NOMO-1 (cell line): Measurements from ENCODE around the gene CXCR6.
A peak's percentile ranks its signal among the peaks of the same experiment; 100 is the strongest.

Source experiments
- DNase-seq, 2 experiments: peaks; one replicate each; lab custom pipeline; 2025; ENCODE audit not compliant: unreplicated experiment in 2 of 2; lab: John Stamatoyannopoulos, UW

Gene CXCR6

GRCh38 chr3:45921158-45922038 lies 21.9 kb upstream of the CXCR6 start:
- no peak for DNase-seq

- DNase-seq = no peak
These were observed 21.3 kb upstream of the CXCR6 start for GRCh38 chr3:45922039-45922326.

GRCh38 chr3:45922950-45923590 lies 20.2 kb upstream of the CXCR6 start:
- DNase-seq = no peak

GRCh38 chr3:45923755-45924154 lies 19.5 kb upstream of the CXCR6 start:
- no peak for DNase-seq

GRCh38 chr3:45927881-45928280 lies 15.4 kb upstream of the CXCR6 start:
- DNase-seq = no peak

- DNase-seq = peak; percentile 1 to 26
These were observed 14.1 kb upstream of the CXCR6 start for GRCh38 chr3:45929042-45929679.

GRCh38 chr3:45931496-45931895 lies 11.8 kb upstream of the CXCR6 start:
- no peak for DNase-seq

- DNase-seq = peak; percentile 67 to 71
These were observed 11.2 kb upstream of the CXCR6 start for GRCh38 chr3:45932112-45932511.

- DNase-seq = no peak
These were observed 9.7 kb upstream of the CXCR6 start for GRCh38 chr3:45933591-45933990.

GRCh38 chr3:45936261-45936660 lies 7.0 kb upstream of the CXCR6 start:
- no peak for DNase-seq

- DNase-seq = no peak
These were observed 5.8 kb upstream of the CXCR6 start for GRCh38 chr3:45937206-45938042.

- DNase-seq = no peak
These were observed 5.2 kb upstream of the CXCR6 start for GRCh38 chr3:45938043-45938435.

GRCh38 chr3:45938864-45939263 lies 4.4 kb upstream of the CXCR6 start:
- peak; percentile 44 to 86 for DNase-seq

GRCh38 chr3:45939341-45939771 lies 3.9 kb upstream of the CXCR6 start:
- no peak for DNase-seq

GRCh38 chr3:45940004-45940780 lies 3.1 kb upstream of the CXCR6 start:
- DNase-seq = no peak

GRCh38 chr3:45940781-45941365 lies 2.4 kb upstream of the CXCR6 start:
- no peak for DNase-seq

- DNase-seq = no peak
These were observed 1.0 kb upstream of the CXCR6 start for GRCh38 chr3:45942051-45942825.

- no peak for DNase-seq
These were observed 1.8 kb downstream of the CXCR6 start for GRCh38 chr3:45944830-45945620.
